ENCODE results near the gene DEPDC4.

DNA sequence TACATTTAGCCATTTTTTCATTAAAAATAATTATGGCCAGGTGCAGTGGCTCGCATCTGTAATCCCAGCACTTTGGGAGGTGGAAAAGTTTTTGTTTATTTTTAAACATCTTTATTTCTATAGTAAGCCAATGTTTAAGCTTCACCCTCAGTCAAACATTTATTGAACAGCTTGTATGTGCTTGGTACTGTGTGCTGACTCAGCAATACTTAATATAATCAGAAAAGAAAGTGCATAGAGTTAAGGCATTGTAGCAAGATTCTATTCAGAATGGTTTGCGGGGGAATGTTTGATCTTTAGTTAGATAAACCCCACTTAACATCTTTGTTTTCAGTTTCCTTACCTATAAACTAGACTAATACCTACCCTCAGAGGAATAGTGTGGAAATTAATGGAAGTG, 55.2 kb downstream of the DEPDC4 start:
- TF ChIP-seq, protein P1, sequence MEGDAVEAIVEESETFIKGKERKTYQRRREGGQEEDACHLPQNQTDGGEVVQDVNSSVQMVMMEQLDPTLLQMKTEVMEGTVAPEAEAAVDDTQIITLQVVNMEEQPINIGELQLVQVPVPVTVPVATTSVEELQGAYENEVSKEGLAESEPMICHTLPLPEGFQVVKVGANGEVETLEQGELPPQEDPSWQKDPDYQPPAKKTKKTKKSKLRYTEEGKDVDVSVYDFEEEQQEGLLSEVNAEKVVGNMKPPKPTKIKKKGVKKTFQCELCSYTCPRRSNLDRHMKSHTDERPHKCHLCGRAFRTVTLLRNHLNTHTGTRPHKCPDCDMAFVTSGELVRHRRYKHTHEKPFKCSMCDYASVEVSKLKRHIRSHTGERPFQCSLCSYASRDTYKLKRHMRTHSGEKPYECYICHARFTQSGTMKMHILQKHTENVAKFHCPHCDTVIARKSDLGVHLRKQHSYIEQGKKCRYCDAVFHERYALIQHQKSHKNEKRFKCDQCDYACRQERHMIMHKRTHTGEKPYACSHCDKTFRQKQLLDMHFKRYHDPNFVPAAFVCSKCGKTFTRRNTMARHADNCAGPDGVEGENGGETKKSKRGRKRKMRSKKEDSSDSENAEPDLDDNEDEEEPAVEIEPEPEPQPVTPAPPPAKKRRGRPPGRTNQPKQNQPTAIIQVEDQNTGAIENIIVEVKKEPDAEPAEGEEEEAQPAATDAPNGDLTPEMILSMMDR (conservative IDR thresholded peaks at IDR 0.05; ENCODE audit: low read depth in 2 of 2): no peak
- TF ChIP-seq EZH2phosphoT487 (IDR thresholded peaks at IDR 0.05; ENCODE audit: unreplicated experiment) (no peak), EZH2 (IDR thresholded peaks at IDR 0.05; ENCODE audit: low read depth, unreplicated experiment) (no peak), CREB1 (CRISPR knock-in tag; IDR thresholded peaks at IDR 0.05; ENCODE audit: low read depth) (no peak), NANOG (IDR thresholded peaks at IDR 0.05; ENCODE audit: borderline replicate concordance) (no peak)
- TF ChIP-seq, protein P2, sequence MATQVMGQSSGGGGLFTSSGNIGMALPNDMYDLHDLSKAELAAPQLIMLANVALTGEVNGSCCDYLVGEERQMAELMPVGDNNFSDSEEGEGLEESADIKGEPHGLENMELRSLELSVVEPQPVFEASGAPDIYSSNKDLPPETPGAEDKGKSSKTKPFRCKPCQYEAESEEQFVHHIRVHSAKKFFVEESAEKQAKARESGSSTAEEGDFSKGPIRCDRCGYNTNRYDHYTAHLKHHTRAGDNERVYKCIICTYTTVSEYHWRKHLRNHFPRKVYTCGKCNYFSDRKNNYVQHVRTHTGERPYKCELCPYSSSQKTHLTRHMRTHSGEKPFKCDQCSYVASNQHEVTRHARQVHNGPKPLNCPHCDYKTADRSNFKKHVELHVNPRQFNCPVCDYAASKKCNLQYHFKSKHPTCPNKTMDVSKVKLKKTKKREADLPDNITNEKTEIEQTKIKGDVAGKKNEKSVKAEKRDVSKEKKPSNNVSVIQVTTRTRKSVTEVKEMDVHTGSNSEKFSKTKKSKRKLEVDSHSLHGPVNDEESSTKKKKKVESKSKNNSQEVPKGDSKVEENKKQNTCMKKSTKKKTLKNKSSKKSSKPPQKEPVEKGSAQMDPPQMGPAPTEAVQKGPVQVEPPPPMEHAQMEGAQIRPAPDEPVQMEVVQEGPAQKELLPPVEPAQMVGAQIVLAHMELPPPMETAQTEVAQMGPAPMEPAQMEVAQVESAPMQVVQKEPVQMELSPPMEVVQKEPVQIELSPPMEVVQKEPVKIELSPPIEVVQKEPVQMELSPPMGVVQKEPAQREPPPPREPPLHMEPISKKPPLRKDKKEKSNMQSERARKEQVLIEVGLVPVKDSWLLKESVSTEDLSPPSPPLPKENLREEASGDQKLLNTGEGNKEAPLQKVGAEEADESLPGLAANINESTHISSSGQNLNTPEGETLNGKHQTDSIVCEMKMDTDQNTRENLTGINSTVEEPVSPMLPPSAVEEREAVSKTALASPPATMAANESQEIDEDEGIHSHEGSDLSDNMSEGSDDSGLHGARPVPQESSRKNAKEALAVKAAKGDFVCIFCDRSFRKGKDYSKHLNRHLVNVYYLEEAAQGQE (IDR thresholded peaks at IDR 0.05; ENCODE audit: unreplicated experiment): no peak
